GM19397 (cell line): ENCODE measurements around the gene TSEN34.
"Not testable (repeated sequence)": the region's sequence is repeated elsewhere in the genome, so short reads cannot be mapped to it uniquely, and the experiment has no call there.

Experiments
- ATAC-seq: cut with Tn5 transposase; IDR thresholded peaks from one replicate; pipeline ENCODE4 v1.9.1; 2021; ENCODE audit warnings: mild to moderate bottlenecking, moderate library complexity; ENCODE audit not compliant: unreplicated experiment

The TSEN34 gene

DNA sequence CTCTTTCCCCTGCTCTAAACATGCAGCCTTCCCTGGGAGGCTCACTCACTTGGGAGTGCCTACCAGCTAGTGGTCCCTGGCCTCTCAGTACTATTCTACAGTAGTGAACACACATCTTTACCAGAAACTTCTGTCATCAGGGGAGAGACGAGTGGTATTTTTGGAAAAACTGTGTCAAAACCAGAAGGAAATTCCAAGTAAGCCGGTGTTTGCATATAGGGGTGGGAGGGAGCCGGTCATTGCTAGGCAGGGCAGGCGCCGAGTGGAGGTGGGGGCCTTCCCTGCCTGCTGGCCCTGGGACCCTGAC is 16.5 kb downstream of the TSEN34 start:
- no peak for ATAC-seq

GRCh38 chr19:54207983-54208783 is 17.1 kb downstream of the TSEN34 start:
- no peak for ATAC-seq

DNA sequence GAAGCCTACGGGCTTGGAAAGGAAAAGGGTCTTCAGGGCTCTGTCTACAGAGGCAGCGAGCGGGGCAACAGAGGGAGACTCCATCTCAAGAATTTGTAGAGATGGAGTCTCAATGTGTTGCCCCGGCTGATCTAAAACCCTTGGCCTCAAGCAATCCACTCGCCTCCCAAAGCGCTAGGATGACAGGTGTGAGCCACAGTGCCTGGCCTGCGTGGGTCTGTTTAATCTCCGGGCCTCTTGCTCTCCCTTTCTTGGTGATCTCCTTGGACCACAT is 17.6 kb downstream of the TSEN34 start:
- no peak for ATAC-seq

GRCh38 chr19:54209058-54209810 is 18.1 kb downstream of the TSEN34 start:
- ATAC-seq = no peak

DNA sequence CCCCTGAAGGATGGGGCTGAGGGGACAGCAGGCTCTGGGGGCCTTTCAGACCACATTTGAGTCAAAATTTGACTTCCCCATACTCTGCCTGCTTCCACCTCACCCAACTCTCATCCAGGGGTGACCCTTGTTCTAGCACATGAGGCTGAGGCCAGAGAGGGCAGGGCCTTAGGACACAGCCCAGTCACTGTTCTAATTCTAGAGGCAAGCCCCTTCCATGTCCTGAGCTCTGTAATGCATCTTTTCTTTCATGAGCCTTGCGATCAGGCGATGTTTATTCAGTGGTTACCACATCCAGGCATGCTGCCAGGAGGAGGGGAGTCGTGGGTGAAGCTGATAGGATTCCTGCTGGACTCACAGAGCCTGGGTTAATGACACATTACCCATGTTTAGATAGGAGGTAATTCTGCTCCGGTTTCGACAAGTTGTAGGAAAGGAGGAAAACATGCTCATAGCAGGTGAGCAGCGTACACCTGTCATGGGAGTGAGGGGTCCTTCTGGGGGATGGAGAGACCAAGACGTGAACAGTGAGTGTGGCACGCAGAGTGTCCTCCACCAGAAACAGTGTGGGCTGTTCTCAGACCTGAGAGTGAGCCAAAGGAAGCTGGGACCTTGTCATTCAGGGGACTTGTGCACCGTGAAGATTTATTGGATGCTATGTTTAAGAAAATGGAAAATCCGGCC is 18.8 kb downstream of the TSEN34 start:
- ATAC-seq = no peak

DNA sequence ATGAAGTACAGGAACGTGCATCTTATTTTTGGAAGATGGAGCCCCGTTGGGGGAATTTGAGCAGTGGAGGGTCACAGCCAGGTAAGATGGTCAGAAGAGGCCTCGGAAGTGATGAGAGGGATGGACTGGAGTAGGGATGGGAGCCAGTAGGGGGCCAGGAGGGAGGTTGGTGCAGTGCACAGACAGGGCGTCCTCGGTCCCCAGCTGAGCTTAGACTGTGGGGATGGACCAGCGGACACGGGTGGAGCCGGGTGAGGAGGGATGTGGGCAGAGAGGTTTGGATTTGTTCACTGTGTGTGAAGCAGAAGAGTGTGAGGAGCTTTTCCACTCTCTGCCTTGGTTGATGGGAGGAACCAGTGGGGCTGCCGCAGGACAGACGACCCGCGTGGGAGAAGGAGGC is 20.1 kb downstream of the TSEN34 start:
- no peak for ATAC-seq

DNA sequence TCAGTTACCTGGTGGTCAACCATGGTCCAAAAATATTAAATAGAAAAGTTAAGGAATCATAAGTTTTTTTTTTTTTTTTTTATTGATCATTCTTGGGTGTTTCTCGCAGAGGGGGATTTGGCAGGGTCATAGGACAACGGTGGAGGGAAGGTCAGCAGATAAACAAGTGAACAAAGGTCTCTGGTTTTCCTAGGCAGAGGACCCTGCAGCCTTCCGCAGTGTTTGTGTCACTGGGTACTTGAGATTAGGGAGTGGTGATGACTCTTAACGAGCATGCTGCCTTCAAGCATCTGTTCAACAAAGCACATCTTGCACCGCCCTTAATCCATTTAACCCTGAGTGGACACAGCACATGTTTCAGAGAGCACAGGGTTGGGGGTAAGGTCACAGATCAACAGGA is 23.1 kb downstream of the TSEN34 start:
- ATAC-seq = not testable (repeated sequence)

- not testable (repeated sequence) for ATAC-seq
Measured at GRCh38 chr19:54214734-54215133, 23.6 kb downstream of the TSEN34 start.

DNA sequence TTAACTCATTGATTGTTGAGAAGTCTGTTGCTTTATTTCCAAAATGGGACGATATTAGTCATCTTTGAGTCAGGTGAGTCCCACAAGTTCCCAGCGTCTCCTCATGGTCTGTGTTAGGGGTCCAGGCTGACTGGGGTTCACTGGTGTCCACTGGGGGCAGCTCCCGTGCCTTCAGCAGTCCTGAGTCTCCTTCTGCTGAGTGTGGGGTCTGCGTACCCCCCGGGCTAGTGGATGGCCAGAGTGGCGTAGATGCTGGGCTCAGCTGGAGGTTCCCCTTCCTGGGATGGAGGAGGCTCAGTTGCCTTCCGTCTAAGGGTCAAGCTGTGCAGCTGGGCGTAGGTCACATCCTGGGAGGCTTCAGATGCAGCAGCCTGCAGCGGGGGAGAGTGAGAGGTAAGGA is 25.8 kb downstream of the TSEN34 start:
- no peak for ATAC-seq

DNA sequence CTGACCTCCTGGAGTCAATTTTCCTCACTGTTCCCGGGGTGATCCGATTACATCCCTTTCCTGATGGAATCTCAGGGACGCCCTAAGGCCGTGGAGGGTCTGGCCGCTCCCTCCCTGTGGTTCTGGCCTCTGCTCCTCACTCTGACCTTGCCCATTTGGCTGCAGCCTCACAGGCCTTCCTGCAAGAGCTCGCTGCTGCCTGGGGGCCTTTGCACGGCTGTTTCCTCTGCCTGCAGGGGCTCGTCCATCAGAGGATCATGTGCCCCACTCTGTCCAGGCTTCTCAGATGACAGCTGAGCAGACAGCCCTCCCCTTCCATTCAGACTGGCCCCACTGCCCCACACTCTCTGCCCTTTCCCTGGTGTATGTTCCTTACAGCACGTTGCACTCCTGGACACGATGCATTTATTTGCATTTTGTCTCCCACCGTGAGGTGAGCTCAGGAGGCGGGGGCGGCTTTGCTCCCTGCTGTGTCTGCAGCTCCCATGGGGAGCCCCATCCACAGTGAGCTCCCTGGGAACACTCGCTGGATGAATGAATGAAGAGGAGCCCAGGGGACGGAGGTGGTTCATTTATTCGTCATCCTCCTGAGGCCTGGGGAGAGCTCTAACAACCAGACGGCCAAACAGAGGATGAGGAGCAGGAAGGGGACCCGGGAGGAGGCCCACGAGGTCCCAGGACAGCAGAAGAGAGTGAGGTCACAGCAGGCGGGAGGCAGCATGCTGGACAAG is 26.6 kb downstream of the TSEN34 start:
- not testable (repeated sequence) for ATAC-seq

DNA sequence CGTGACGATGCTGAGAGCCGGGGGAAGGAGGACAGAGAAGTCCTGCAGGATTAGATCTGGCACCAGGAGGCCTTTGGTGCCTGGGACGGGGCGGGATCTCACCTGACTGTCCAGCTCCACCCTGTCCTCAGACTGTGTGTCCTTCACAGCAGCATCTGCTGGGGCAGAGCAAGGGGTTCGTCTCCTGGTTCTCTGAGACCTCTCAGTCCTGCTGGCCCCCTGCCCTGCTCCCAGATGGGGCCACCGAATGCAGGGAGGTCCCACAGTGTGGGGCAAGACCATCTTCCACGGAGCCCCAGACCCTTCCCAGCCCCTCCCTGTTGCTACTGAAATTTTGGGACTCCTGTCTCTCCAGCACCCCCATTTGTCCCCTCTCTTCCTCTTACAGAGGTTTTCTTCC is 27.2 kb downstream of the TSEN34 start:
- ATAC-seq = no peak

- ATAC-seq = no peak
Measured at GRCh38 chr19:54218960-54219661, 28.0 kb downstream of the TSEN34 start.

GRCh38 chr19:54219702-54220101 is 28.6 kb downstream of the TSEN34 start:
- not testable (repeated sequence) for ATAC-seq

DNA sequence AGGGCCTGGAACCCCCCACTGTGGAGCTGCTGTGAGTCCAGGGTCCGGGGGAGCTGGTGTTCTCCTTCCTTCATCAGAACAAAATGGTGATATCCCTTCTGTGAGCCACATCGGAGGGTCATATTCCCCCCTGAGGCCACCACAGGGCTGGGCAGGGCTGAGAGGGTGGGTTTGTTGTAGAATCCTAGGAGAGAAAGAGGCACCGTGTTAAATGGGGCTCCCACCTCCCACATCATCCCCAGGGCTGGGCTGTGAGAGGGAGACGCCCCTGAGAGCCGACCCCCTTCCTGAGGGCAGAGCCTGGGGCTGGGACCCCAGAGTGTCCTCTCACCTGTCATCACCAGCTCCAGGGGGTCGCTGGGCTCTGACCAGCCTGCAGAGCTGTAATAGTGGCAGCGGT is 30.8 kb downstream of the TSEN34 start:
- not testable (repeated sequence) for ATAC-seq

DNA sequence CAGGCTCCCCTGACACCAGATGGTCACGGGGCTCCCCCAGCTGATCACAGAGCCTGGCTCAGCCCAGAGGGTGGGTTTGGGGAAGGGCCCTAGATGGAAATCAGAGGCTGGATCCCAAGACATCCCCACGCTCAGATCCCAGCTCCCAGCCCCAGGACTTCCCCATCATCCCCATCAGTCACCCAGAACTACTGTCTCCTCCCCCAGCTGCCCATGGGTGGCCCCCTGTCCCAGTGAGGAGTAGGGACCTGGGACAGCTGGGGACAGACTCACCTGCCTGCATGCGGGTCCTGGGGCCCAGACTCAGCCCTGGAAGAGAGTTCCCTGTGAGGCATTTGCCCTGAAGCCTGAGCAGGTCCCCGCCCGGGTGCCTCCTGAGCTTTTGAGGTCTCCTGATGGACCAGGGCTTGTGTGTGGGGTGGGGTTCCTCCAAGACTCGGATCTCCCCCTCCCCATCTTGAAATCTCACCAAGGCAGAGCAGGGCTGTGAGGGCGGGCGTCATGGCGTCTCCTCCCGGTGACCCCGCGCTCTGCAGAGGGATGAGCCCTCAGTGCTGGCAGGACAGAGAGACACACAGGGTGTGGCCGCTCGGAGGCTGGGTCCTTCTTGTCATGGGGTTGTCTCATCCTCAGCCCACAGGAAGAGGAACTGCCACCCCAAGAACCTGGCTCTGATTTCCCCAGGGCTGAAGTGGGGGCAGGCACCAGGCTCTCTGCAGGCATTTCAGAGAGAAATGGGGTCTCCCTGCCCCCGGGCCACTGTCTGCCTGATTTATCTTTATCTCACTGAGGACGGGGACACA is 31.6 kb downstream of the TSEN34 start, which contains the start of gene LILRB3:
Gene LILRB3, minus strand, starts transcription at position 534 of the 803 bp plus-strand sequence. Its CDS starts 31 bp downstream, at position 503.
- not testable (repeated sequence) for ATAC-seq

DNA sequence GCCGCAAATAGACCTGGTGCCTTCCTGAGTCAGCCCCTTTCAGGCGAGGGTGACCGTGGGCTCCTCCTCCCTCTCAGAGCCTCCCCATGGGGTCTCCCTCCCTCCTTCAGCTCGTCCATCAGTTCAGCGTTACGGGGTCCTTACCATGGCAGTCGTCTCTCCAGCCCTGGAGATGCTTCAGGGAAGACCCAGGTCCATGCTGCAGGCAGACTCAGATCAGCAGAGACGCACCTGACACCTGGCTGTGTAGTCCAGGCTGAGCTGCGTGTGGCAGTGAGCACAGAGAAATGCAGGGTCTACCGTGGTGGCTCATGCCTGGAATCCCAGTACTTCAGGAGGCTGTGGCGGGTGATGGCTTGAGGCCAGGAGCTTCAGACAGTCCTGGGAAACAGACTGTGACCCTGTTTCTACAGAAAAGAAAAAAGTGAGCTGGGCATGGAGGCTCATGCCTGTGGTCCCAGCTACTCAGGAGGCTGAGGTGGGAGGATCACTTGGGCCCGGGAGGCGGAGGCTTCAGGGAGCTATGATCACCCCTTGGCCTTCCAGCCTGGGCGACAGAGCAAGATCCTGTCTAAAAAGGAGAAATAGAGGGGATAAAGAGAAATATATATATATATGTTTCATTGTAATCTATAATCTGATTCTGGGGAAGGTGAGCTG is 32.3 kb downstream of the TSEN34 start:
- ATAC-seq = not testable (repeated sequence)

- not testable (repeated sequence) for ATAC-seq
Measured at GRCh38 chr19:54223937-54224281, 32.8 kb downstream of the TSEN34 start.

- not testable (repeated sequence) for ATAC-seq
Measured at GRCh38 chr19:54224619-54225018, 33.5 kb downstream of the TSEN34 start.

- no peak for ATAC-seq
Measured at GRCh38 chr19:54229146-54229545, 38.0 kb downstream of the TSEN34 start.
